ENCODE data around the gene LRRC43.
"Not testable (repeated sequence)": the region's sequence is repeated elsewhere in the genome, so short reads cannot be mapped to it uniquely, and the experiment has no call there.

Gene LRRC43

DNA sequence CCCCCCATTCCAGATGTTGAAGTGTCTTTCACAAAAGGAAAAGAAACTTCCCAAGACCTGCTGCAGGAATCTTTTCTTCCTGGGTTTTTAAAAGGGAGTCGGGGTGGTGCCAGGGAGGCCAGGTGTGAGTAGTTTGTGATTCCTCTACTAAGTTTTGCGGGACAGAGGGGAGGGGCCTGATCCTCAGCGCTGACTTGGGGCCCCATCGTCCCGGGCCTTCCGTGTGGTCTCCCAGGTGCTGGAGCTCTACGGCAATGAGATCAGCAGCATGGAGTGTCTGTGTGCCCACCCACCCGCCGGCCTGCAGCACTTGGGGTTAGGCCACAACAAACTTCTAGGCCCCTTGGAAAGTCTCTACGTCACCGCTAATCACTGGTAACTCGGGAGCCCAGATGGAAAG lies 4.5 kb downstream of the LRRC43 start:
- Histone ChIP-seq H3K4me1 (ENCODE audit: control insufficient read depth, insufficient read depth, low read length) (no peaks in the 10 kb centered on the region), H3K36me3 (ENCODE audit: control insufficient read depth, insufficient read depth, low read length) (no peaks in the 10 kb centered on the region), H3K9ac (ENCODE audit: low read length) (no peak overlapping the region), H3K27ac (ENCODE audit: low read depth, low read length) (no peak overlapping the region), H3K27me3 (ENCODE audit: control insufficient read depth, insufficient read depth, low read length) (no peaks in the 10 kb centered on the region), H3K4me3 (ENCODE audit: low read length) (no peak overlapping the region)

DNA sequence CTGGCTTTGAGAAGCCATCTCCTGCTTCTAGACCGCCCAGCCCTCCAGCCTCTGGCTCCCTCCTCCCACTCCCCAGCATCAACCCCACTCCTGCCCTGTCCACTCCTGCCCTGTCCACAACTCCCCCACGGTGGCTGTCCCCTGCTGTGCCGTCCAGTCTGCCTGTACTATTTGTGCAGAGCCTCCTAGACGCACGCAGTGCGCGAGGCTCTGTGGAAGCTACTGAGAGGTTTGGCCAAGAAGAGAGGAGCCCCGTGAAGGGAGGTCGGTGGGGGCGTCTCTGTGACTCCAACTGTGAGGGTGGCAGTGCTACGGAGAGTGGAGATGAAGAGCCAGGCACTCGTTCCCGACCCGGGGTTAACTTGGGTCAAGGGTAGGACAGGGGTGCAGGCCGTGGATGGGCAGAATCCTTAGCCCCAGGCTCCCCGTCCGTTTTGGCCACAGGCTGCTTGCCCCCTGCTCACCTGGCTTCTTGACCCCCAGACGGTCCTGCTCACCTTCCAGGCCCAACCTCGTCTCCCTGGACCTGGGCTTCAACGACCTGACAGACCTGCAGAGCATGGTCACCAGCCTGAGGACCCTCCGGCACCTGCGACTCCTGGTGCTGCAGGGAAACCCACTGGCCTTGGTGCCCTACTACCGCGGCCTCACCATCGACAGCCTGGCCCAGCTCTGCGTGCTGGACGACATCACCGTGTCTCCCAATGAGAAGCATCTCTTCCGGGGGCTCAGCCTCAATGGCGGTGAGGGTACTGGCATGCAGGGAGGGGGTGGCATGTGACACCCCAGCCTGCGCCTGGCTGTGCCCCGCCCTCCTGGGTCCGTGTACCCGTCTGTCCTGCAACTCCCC lies 6.9 kb downstream of the LRRC43 start:
- no peak overlapping the region for H3K27ac ChIP-seq (ENCODE audit: low read depth, low read length)
- no peak overlapping the region for H3K4me3 ChIP-seq (ENCODE audit: low read length)
- H3K27me3 ChIP-seq (ENCODE audit: control insufficient read depth, insufficient read depth, low read length) = no peaks in the 10 kb centered on the region
- no peak overlapping the region for H3K9ac ChIP-seq (ENCODE audit: low read length)
- no peaks in the 10 kb centered on the region for H3K4me1 ChIP-seq (ENCODE audit: control insufficient read depth, insufficient read depth, low read length)
- no peaks in the 10 kb centered on the region for H3K36me3 ChIP-seq (ENCODE audit: control insufficient read depth, insufficient read depth, low read length)

DNA sequence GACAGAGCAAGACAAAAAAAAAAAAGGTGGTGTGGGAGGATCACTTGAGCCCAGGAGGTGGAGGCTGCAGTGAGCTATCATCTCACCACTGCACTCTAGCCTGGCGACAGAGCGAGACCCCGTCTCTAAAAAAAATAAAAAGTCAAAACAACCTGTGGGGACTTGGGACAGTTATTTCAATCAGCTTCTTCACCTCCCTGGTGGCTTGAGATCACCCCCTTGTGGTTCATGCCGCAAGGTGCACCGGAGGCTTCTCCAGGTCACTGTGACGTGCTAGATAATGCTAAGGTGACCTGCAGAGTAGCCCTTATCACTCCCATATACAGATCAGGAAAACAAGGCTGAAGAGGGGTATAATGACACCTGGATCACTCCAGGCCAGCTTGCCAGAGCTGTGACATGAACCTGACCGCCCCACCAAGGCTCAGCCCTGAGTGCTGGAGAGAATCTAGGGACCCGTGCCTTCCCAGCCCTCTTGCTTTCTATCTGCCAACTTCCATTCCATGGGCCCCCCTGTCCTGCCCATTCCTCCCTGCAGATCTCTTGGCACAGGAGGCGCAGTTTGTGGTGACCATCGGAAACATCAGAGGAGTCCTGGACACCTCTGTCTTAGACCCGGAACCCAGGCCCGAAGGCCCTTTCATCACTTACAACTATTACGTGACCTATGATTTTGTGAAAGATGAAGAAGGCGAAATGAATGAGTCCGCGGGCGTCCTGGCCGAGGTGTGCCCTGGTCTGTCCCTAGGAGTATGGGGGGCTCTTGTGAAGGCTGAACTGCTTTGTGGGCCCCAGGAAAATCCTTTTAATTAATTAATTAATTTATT lies 8.1 kb downstream of the LRRC43 start:
- Histone ChIP-seq H3K9ac (ENCODE audit: low read length) (no peak overlapping the region), H3K27me3 (ENCODE audit: control insufficient read depth, insufficient read depth, low read length) (no peaks in the 10 kb centered on the region), H3K27ac (ENCODE audit: low read depth, low read length) (no peak overlapping the region), H3K4me1 (ENCODE audit: control insufficient read depth, insufficient read depth, low read length) (no peaks in the 10 kb centered on the region), H3K36me3 (ENCODE audit: control insufficient read depth, insufficient read depth, low read length) (no peaks in the 10 kb centered on the region), H3K4me3 (ENCODE audit: low read length) (no peak overlapping the region)

DNA sequence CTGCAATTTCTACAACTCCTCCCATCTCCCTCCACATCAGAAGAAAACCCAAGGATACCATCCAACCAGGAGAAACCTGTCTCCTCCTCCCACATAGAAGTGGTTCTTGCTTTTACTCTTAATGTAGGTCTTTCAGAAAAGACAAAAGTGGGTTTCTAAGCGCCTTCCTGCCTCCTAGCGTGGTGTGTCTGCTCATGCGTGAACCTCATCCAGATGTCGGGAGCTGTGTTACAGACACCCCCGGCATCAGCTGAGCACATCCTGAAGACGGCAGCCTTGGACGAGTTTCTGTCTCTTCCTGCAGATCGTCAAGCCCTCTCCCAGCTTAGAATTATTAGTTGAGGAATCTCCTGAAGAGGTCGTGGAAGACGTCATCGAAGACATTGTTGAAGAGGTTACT lies 9.5 kb downstream of the LRRC43 start:
- Histone ChIP-seq H3K4me1 (ENCODE audit: control insufficient read depth, insufficient read depth, low read length) (no peaks in the 10 kb centered on the region), H3K4me3 (ENCODE audit: low read length) (no peak overlapping the region)

DNA sequence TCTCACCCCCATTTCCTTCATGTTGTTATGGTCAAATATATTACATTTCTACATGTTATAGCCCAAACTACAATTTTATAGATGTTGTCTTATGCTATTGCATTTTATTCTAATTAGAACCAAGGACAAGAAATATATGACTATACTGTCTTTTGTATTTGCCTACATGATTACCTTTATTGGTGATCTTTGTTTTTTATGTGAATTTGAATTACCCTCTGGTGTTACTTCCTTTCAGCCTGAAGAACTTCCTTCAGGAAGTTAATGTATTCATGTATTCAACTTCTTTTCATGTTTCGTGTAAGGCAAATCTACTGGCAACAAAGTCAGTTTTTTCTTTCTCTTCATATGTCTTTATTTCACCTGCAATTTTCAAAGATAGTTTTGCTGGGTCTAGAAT lies 11.9 kb downstream of the LRRC43 start:
- no peak overlapping the region for H3K27ac ChIP-seq (ENCODE audit: low read depth, low read length)
- no peaks in the 10 kb centered on the region for H3K27me3 ChIP-seq (ENCODE audit: control insufficient read depth, insufficient read depth, low read length)
- H3K9ac ChIP-seq (ENCODE audit: low read length) = no peak overlapping the region
- no peaks in the 10 kb centered on the region for H3K36me3 ChIP-seq (ENCODE audit: control insufficient read depth, insufficient read depth, low read length)
- H3K4me1 ChIP-seq (ENCODE audit: control insufficient read depth, insufficient read depth, low read length) = no peaks in the 10 kb centered on the region
- H3K4me3 ChIP-seq (ENCODE audit: low read length) = no peak overlapping the region

More for the DNA sequence above, 9.5 kb downstream of the LRRC43 start:
- no peak overlapping the region for H3K9ac ChIP-seq (ENCODE audit: low read length)
- H3K27ac ChIP-seq (ENCODE audit: low read depth, low read length) = no peak overlapping the region
- no peaks in the 10 kb centered on the region for H3K27me3 ChIP-seq (ENCODE audit: control insufficient read depth, insufficient read depth, low read length)
- H3K36me3 ChIP-seq (ENCODE audit: control insufficient read depth, insufficient read depth, low read length) = no peaks in the 10 kb centered on the region

DNA sequence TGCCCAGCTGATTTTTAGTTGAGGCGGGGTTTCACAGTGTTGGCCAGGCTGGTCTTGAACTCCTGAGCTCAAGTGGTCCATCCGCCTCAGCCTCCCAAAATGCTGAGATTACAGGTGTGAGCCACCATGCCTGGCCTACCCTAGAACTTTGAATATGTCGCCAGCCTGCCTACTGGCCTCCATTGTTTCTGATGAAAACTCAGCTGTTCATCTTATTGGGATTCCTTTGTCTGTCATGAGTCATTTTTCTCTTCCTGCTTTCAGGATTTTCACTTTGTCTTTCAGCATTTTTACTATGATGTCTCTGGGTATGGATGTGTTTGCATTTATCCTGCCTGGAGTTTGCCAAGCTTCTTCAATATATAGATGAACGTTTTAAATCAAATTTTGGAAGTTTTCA lies 12.5 kb downstream of the LRRC43 start:
- H3K9ac ChIP-seq (ENCODE audit: low read length) = no peak overlapping the region
- H3K4me3 ChIP-seq (ENCODE audit: low read length) = no peak overlapping the region
- H3K36me3 ChIP-seq (ENCODE audit: control insufficient read depth, insufficient read depth, low read length) = no peaks in the 10 kb centered on the region
- no peaks in the 10 kb centered on the region for H3K27me3 ChIP-seq (ENCODE audit: control insufficient read depth, insufficient read depth, low read length)
- no peaks in the 10 kb centered on the region for H3K4me1 ChIP-seq (ENCODE audit: control insufficient read depth, insufficient read depth, low read length)
- H3K27ac ChIP-seq (ENCODE audit: low read depth, low read length) = no peak overlapping the region

DNA sequence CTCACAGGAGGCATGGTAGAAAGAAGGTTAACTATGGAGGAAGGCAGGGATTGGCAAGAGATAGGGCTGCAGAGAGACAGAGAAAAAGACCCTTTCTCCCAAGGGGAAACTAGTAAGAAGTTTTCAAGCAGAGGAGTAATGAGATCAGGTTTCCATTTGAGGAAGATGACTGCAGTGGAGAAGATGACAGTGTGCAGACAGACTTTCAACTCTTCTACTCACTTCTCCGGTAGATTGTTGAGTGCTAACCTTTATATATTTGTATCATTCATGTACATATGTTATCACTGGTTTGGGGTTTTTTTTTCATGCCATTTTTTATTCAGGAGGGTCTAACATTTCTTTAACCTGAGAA lies 14.7 kb downstream of the LRRC43 start:
- Histone ChIP-seq H3K36me3 (ENCODE audit: control insufficient read depth, insufficient read depth, low read length) (no peaks in the 10 kb centered on the region), H3K27me3 (ENCODE audit: control insufficient read depth, insufficient read depth, low read length) (peaks cover 2% of the 10 kb centered on the region), H3K9ac (ENCODE audit: low read length) (no peak overlapping the region), H3K27ac (ENCODE audit: low read depth, low read length) (no peak overlapping the region), H3K4me3 (ENCODE audit: low read length) (no peak overlapping the region), H3K4me1 (ENCODE audit: control insufficient read depth, insufficient read depth, low read length) (no peaks in the 10 kb centered on the region)

DNA sequence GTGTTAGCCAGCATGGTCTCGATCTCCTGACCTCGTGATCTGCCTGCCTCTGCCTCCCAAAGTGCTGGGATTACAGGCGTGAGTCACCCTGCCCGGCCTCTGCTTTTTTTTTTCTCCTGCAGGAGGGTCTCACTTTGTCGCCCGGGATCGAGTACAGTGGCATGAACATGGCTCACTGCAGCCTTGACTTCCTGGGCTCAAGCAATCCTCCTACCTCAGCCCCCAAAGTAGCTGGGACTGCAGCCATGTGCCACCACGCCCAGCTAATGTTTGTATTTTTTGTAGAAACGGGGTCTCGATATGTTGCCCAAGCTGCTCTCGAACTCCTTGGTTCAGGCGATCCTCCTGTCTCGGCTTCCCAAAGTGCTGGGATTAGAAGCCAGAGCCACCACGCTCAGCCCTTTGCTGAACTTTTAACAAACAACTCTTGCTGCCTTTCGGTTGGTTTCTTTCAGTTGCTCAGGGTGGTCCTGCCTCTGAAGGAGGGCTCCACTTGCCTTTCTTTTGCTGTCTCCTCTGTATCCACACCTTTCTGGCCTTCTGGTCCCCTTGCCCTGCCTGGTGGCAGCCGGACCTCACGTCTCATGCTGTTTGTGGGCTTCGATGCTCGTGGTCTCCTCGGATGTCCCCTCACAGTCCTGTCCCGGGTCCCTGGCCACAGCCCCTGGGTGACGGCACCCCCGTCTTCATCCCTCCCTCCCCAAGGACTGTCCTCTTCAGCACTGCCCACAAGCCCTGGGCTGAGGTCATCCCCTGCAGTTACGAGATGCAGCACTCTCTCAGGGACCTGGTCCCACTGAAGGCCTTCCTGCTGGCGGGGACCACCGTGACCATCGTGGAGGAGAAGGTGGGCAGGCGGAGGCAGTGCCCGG lies 16.8 kb downstream of the LRRC43 start:
- Histone ChIP-seq H3K36me3 (ENCODE audit: control insufficient read depth, insufficient read depth, low read length) (no peaks in the 10 kb centered on the region), H3K9ac (ENCODE audit: low read length) (no peak overlapping the region), H3K27me3 (ENCODE audit: control insufficient read depth, insufficient read depth, low read length) (peaks cover 7% of the 10 kb centered on the region), H3K4me3 (ENCODE audit: low read length) (no peak overlapping the region), H3K27ac (ENCODE audit: low read depth, low read length) (no peak overlapping the region), H3K4me1 (ENCODE audit: control insufficient read depth, insufficient read depth, low read length) (no peaks in the 10 kb centered on the region)

DNA sequence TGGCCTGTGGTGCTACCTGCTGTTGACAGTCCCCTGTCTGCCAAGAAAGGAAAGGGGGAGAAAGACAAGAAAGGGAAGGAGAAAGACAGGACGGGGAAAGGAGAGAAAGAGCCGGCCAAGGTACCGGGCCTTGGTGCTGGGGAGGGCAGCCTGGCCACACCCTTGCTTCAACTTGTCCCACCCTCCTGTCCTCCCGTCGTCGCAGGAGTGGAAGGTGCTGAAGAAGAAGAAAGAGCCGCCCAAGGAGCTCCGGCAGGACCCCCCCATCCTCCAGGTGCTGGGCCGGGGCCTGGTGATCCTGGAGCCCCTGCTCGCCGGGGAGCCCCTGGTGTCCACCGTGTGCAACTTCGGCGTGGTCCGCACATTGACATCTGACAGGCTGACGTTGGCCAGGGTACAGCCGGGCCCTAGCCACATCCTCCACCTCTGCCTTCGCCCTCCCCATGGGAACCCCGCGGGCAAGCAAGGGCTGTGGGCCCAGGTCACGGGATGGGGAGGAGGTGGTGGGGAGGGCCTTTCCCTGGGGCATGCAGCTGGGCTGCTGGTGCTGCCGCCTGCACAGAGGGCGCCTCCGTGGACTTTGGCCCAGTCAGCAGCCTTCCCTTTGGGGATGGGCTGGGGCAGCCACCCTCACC lies 17.7 kb downstream of the LRRC43 start:
- no peak overlapping the region for H3K9ac ChIP-seq (ENCODE audit: low read length)

DNA sequence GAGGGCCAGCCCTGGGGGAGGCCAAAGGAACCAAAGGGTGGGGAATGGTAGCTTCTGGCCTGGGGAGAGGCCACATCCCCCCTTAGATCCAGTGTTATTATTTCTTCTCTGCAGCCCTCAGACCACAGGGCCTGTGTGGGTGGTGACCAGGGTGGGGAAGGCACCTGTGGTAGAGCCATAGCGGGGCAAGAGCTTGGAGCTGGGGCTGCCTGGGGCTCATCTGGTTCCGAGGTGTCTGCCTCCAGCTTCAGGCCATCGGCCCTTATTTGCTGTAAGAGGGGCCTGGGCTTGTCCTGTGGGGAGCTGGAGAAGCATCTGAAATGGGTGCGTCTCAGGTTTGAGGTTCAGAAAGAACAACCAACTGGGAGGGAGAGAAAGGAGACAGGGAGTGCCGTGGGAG lies 18.5 kb downstream of the LRRC43 start:
- Histone ChIP-seq H3K9ac (ENCODE audit: low read length) (no peak overlapping the region), H3K4me3 (ENCODE audit: low read length) (no peak overlapping the region), H3K27me3 (ENCODE audit: control insufficient read depth, insufficient read depth, low read length) (peaks cover 10% of the 10 kb centered on the region), H3K36me3 (ENCODE audit: control insufficient read depth, insufficient read depth, low read length) (no peaks in the 10 kb centered on the region), H3K27ac (ENCODE audit: low read depth, low read length) (no peak overlapping the region), H3K4me1 (ENCODE audit: control insufficient read depth, insufficient read depth, low read length) (no peaks in the 10 kb centered on the region)

More for the DNA sequence above, 17.7 kb downstream of the LRRC43 start:
- Histone ChIP-seq H3K4me1 (ENCODE audit: control insufficient read depth, insufficient read depth, low read length) (no peaks in the 10 kb centered on the region), H3K27me3 (ENCODE audit: control insufficient read depth, insufficient read depth, low read length) (peaks cover 7% of the 10 kb centered on the region), H3K27ac (ENCODE audit: low read depth, low read length) (no peak overlapping the region), H3K36me3 (ENCODE audit: control insufficient read depth, insufficient read depth, low read length) (no peaks in the 10 kb centered on the region), H3K4me3 (ENCODE audit: low read length) (no peak overlapping the region)

DNA sequence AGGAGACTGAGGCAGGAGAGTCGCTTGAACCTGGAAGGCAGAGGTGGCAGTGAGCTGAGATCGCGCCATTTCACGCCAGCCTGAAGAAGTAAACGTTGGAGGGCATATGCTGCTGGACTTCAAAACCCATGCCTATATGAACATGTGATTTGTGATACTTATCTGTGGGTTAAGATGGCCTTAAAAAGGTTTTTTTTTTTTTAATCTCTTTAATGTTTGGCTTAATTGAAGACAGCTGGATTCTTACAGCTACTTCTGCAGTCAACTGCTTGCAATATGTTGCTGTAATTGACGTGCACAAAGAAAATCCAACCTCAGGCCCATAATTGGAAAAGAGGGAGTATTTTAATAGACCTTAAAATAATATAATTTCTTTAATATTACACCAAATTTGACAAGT lies 19.1 kb downstream of the LRRC43 start:
- Histone ChIP-seq H3K9ac (ENCODE audit: low read length) (no peak overlapping the region), H3K36me3 (ENCODE audit: control insufficient read depth, insufficient read depth, low read length) (no peaks in the 10 kb centered on the region), H3K27me3 (ENCODE audit: control insufficient read depth, insufficient read depth, low read length) (peaks cover 10% of the 10 kb centered on the region), H3K27ac (ENCODE audit: low read depth, low read length) (no peak overlapping the region), H3K4me3 (ENCODE audit: low read length) (no peak overlapping the region), H3K4me1 (ENCODE audit: control insufficient read depth, insufficient read depth, low read length) (no peaks in the 10 kb centered on the region)

DNA sequence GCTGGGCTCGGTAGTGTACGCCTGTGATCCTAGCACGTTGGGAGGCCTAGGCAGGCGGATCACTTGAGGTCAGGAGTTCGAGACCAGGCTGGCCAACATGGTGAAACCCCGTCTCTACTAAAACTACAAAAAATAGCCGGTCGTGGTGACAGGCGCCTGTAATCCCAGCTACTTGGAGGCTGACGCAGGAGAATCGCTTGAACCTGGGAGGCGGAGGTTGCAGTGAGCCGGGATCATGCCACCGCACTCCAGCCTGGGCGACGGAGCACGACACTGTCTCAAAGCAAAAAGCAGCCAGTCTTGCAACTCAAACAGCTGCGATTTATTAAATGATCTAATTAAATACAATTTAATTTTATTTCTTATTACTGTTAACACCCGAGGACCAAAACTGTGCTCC lies 19.9 kb downstream of the LRRC43 start:
- not testable (repeated sequence) for H3K4me1 ChIP-seq (ENCODE audit: control insufficient read depth, insufficient read depth, low read length); H3K36me3 ChIP-seq (ENCODE audit: control insufficient read depth, insufficient read depth, low read length); H3K27ac ChIP-seq (ENCODE audit: low read depth, low read length); H3K27me3 ChIP-seq (ENCODE audit: control insufficient read depth, insufficient read depth, low read length); H3K9ac ChIP-seq (ENCODE audit: low read length)
- H3K4me3 ChIP-seq (ENCODE audit: low read length) = peak overlapping the region; percentile 69

Data from rectal smooth muscle tissue (tissue), 1 donor.